Amygdala (tissue), 56 donors: ENCODE data around the gene ATP6V1G2.
"Not testable (repeated sequence)": the region's sequence is repeated elsewhere in the genome, so short reads cannot be mapped to it uniquely, and the experiment has no call there.

ENCODE experiments used
- DNase-seq, 56 donors: peaks; one replicate each; lab custom pipeline; 2025; lab: John Stamatoyannopoulos, UW

Gene ATP6V1G2

GRCh38 chr6:31546339-31546957 lies at the start of gene ATP6V1G2:
Gene ATP6V1G2 (minus strand): TSS chr6:31546608. CDS start chr6:31546559, 49 bp downstream.
- DNase-seq: peak; percentile 27 to 94 (median 86)

DNA sequence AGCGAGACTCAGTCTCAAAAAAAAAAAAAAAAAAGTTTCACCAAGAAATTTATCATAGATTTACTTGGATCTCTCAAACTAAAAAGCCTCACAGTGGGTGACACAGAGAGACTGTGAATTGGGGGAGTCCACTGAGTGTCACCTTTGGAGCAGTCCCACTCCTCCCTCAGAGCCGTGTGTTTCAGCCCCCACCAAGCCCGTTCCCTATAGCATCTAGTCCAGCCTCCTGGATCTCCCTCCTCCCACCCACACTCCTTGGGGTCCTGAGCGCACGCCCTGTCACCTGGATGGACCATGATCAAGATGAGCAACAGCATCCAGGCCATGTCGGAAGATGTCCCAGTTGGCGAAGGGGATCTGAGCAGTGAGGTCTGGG lies 46.0 kb upstream of the ATP6V1G2 start:
- no peak for DNase-seq

- not testable (repeated sequence) for DNase-seq
These were observed 44.3 kb upstream of the ATP6V1G2 start for GRCh38 chr6:31590691-31591090.

GRCh38 chr6:31588871-31589650 lies 42.7 kb upstream of the ATP6V1G2 start:
- DNase-seq: no peak

- DNase-seq: no peak
These were observed 41.7 kb upstream of the ATP6V1G2 start for GRCh38 chr6:31587791-31588777.

GRCh38 chr6:31586599-31587281 lies 40.3 kb upstream of the ATP6V1G2 start:
- DNase-seq: peak in 14 of 56 donors; percentile 3 to 45 (median 26)

DNA sequence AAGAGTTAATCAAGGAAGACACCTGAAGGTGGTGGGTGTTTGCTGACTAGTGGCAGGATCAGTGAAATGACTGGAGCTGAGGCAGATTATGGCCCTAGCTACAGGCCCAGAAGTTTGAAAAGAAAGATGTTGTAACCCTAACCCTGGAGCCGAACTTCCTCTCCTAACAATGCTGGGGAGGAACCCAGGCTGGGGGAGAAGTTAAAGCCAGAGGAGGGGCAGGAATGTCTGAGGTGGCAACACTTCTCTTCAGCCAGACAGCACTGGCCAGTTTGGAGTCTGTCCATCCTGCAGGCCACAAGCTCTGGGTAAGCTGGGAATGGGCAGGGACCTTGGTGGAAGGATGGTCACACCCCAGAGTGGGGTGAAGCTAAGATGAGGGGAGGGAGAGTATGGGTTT lies 39.6 kb upstream of the ATP6V1G2 start, which contains the start of gene LST1:
Gene LST1, plus strand, starts transcription at position 270 of the 400 bp plus-strand sequence. CDS start 1,023 bp downstream, outside the sequence.
- DNase-seq: peak in 5 of 56 donors; percentile 2 to 20 (median 14)

GRCh38 chr6:31585491-31585890 lies 39.1 kb upstream of the ATP6V1G2 start:
- DNase-seq: no peak

- peak in 1 of 56 donors; percentile 4 for DNase-seq
These were observed 35.8 kb upstream of the ATP6V1G2 start, which contains the start of gene LTB for GRCh38 chr6:31582230-31582643. Gene LTB (minus strand): TSS chr6:31582424. CDS start chr6:31582417, 7 bp downstream.

- DNase-seq: peak in 6 of 56 donors; percentile 16 to 32 (median 25)
These were observed 35.2 kb upstream of the ATP6V1G2 start for GRCh38 chr6:31581434-31582229.

DNA sequence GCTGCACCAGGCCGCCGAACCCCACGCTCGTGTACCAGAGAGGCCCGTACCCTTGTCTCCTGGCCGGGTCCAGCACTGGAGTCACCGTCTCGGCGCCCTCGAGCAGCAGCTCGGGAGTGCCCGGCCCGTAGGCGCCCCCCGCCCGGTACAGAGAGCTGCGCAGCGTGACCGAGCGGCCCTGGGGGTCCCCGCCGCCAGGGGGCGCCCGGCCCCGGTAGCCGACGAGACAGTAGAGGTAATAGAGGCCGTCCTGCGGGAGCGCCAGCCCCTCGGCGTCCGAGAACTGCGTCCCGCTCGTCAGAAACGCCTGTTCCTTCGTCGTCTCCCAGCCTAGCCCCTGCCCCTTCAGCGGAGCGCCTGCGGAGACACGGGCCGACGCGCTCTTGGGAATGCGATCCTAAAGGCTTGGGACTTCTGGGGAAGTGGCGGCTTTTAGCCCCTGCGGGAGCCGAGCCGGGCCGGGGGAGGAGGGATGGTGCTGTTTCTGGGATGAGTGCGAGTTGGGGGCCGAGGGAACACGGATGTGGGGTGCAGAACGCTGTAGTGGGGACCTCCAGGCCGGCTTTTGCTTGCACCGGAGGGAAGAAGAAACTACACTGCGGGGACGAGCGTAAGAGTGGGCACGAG lies 34.5 kb upstream of the ATP6V1G2 start:
- peak in 55 of 56 donors; percentile 18 to 91 (median 64) for DNase-seq

GRCh38 chr6:31580438-31580740 lies 34.0 kb upstream of the ATP6V1G2 start:
- DNase-seq: no peak

DNA sequence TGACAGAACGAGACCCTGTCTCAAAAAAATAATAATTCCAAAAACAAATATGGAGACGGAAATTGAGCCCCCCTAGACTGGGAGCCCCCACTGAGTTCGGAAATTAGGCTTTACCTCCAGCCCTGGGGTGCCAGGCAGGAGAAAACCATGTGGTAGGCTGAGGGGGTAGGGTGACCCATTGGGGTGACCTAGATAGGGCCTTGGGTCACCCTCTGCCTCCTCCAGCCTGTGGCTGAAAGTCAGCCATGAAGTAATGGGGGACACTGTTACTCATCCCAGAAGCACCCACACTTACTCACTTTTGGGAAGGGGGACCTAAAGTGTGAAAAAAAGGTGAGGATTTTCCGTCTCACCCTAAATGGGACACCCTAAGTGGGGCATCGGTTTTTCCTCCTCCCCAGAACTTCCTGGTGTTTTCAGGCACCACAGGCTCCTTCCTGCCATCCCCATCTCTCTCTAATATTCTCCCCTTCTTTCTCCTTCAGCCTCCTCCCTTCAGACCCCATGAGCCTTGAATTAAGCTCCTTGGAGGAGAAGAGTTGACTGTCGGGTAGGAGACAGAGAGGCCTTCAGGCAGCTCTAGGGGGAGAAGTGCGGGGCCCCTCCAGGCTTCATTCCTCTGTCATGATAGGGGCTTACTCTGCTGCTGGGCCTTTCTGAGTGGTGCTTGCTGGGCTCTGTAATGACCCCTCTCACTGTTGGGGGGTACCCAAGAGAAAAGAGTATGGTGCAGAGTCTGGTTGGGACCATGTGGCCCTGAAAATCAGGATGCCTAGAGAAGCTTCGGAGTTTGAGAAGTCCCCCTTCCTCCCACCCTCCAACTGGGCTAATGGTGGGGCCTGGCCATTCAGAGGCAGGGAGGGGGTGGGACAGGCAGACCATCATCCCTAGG lies 33.4 kb upstream of the ATP6V1G2 start:
- DNase-seq: no peak

DNA sequence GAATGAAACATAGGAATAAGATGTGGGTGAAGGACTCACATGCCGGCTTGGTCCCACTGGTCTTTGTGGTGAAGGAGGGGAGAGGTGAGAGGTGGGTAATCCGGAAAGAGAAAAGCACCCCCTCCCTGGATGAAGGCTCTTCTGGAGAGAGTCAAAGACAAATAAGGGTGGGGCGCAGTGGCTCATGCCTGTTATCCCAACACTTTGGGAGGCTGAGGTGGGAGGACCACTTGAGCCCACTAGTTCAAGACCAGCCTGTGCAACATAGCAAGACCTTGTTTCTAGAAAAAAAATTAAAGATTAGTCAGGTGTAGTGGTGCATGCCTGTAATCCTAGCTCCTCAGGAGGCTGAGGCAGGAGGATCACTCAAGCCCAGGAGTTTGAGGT lies 32.7 kb upstream of the ATP6V1G2 start:
- no peak for DNase-seq

GRCh38 chr6:31578184-31579118 lies 32.0 kb upstream of the ATP6V1G2 start:
- DNase-seq: no peak

GRCh38 chr6:31577579-31577966 lies 31.2 kb upstream of the ATP6V1G2 start:
- DNase-seq: no peak
